Measurements from ENCODE around the gene HGD.
"Not testable (repeated sequence)": the region's sequence is repeated elsewhere in the genome, so short reads cannot be mapped to it uniquely, and the experiment has no call there.

HGD gene

DNA sequence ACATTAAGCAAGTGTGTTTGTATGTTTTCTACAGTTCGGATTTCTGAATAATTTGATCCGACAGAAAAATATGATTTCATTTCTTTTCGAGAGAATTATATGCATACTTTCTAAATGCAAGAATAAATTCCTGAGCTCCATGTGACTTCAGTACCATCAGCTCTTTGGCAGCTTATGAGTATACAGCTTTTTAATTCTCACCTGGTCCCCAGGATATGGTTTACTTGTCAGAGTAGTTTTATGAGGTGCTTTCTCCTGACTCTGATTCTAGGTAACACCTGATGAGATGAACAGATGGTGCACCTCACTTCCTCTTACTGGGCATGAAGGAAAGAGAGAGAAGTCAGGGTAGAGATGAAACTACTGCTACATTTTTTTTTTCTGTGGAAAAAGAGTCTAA is 3.1 kb downstream of the HGD start:
- no peak for DNase-seq

DNA sequence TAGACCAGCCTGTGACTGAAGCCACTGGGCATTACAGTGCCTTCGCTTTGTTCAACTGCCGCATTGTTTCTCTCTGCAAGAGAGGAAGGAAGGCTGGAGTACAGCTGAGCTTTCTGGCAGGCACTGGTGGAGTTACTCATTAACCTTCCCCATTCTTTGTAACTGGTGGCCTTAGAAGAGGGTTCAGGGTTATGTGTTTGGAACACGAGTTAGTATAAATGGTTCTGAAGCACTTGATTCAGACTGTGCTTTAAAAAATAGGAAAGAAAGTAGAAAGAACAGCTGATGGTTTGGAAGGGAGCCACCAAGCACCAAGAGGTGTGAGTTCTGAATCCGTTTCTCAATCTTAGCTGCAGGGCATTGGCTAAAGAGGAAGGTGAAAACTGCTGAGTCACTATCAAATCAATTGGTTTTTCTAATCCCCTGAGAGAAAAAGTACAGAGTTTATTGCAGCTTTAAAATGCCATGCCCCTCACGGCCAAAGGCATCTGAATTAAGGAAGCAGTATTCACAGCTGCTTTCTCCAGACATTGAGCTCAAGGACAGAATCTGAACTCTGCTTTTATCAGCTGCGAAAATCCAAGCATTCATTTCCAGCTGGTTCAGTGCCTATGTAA is 3.6 kb downstream of the HGD start:
- no peak for DNase-seq

DNA sequence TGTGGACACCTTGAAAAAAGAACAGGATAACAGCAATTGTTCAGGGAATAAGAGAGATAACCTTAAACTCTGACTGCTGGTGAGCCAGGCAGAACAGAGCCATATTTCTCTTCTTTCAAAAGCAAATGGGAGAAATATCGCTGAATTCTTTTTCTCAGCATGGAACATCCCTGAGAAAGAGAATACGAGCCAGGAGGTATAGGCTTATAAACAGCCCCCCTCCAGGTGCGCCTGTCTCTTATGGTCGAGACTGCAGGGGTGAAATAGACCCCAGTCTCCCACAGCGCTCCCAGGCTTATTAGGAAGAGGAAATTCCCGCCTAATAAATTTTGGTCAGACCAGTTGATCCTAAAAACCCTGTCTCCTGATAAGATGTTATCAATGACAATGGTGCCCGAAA is 4.8 kb downstream of the HGD start:
- DNase-seq, result not testable (repeated sequence)

DNA sequence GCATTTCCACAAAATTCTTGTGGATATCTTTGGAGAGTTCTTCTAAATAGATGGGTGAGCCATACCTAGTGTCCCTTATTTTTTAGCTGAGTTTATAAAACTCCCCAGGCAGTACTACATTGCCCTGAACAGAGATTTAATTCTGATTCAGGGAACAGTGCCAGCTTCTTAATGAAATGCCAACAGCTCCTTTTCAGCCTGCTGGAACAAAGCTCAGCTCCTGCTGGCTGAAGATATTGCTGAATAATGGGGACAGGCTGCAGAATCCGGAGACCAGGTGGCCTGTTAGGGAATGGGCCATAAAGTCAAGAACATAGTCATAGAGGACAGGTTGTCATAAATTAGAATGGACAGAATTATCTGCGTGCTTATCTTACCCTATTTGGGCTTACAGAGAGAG is 8.9 kb downstream of the HGD start:
- no peak for DNase-seq

DNA sequence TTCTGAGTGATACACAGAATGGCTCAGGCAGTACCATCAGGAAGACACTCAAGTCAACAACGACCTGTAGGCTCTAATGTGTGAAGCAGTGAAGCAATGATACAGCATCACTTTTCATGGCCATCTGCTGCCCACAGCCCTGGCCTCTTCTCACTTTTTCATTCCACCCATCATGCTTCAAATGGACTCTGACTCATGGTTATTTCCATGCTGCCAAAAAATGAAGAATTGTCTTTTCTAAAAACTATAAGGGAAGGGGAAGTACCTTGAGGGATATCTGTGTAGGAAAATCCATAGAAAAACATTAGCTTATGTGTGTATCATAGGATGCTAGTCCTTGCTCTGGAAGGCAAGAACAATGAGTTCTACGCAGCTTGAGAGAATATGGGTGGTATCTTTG is 11.5 kb downstream of the HGD start:
- no peak for DNase-seq

DNA sequence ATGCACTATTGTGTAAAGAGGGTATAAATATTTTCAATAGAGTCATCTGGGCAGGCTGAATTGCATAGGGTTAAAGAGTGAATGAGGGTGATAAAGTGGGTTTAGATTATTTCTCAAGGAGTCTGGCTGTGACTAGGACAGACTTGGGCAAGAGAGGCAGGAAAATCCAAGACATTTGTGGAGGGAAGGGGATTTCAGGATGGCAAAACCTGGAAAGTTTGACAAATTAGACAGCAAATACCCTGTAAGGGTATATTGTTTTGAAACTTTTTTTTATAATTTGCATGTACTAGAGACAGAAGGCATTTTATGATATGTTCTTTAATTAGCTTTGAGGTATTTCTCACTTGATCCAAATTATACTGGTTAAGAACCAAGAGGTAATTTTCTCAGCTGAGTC is 17.1 kb downstream of the HGD start:
- no peak for DNase-seq

DNA sequence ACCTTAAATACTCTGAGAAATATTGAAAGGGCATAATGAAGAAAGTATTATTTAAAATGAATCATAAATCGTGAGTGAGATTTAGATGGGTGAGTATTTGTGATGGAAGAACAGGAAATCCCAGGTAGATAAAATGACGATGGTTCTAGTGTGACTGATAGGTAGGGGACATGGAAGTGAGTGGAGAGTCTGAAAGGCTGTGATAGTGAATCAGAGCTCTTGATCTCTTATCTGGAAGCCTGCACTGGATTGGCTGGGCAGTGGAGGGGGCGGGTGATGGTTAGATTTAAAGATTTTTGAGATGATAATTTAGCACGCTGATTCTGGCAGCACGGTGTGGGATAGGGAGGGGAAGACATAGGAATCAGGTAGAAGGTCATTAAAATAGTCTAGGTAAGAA is 20.1 kb downstream of the HGD start:
- no peak for DNase-seq

DNA sequence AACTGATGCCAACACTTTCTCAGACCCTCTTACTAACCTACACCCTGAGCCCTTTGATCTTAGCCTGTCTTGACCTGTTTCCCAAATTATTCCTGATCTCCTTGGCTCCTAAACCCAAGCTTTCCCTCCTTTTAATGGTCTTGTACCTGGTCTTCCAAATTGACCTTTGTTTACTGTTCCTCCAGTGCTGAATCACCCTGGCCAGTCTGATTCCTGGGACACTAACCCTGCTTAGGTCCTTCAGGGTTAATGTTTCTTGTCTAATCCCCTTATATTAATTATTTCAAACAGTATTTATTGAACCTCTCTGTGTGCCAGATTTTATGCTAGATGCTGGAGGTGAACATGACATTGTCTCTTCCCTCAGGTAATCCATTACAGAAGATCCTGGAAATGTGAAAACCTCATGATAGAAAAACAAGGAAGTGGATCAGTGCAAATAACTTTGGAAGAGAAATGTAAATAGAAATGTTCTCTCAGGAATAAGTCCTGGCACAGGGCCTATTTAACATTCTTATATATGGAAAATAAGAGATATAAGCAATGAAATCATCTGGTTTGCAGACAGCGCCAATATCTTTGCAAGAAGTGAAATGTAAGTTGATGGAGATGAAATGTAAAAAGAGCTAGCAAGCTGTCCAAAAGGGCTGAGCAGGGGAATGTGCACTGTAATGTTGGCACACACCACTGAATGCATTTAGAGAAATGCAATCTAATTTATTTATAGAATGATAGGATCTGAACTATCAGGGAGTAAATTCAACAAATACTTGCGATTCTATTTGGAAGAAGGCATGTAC is 20.7 kb downstream of the HGD start:
- DNase-seq, result no peak

DNA sequence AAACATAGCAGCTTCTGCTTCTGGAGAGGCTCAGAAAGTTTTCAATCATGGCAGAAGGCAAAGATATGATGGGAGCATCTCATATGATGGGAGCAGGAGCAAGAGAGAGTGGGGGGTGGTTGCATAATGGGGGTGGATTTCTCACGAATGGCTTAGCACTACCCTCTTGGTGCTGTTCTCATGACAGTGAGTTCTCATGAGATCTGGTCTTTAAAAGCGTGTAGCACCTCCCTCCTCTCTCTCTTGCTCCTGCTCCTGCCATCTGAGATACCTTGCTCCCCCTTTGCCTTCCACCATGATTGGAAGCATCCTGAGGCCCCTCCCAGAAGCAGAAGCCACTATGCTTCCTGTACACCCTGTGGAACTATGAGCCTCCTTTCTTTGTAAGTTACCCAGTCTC is 22.2 kb downstream of the HGD start:
- no peak for DNase-seq

DNA sequence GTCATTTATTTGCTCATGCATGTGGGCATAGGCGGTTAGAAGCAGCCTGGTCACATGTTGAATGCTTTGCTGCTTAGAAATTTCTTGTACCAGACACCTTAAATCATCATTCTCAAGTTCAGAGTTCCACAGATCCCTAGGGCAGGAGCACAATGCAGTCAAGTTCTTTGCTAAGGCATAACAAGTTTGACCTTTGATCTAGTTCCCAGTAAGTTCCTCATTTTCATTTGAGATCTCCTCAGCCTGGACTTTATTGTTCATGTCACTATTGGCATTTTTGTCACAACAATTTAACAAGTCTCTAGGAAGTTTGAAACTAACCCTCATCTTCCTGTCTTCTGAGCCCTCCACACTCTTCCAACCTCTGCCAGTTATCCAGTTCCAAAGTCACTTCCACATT is 22.8 kb downstream of the HGD start:
- DNase-seq, result no peak

DNA sequence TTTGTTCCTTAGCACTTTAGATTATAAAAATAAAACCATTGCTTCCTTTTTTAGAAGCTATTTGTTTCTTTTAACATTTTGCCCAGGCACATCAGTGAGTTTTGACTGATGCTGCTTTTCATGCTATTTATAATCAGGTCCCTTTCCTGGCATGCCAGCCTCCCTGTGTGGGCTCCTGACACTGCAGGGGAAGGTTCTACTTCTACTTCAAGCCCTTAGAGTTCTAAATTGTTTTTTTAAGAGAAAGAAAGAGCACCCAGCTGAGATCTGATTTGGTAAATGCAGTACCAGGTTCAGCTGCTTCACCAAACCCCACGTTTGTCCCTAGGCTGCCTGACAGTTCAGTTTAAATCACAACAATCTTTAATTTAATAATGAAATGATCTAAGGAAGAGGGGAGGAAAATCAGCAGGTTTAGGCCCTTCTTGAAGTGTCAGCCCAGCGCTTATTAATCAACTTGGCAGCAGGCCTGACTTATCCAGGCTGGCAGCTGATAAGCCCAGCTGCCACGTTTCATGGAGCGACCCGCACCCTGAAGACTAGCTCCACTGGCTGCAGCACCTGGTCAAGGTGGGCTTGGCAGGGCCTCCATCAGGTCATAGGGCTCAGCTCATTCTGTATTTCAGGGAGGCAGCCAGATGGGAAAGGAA is 29.0 kb downstream of the HGD start:
- DNase-seq, result no peak

DNA sequence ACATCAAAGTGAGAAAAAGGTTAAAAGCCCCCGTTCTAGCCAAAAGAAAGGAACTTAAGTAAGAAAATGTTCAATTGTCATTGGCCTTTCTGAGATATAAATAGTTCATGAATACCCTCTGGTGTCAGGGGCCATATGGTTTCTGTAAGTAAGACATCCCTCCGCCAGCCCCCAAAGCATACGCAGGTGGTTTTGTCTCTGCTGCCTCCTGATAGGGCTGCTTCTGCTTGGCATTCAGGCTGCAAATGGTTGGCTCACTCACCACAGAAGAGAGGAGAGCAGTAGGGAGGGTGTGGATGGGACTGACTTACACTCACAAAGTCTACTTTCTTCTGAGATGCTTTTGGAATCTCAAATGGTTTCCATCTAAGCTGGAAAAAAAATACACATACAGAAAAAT is 29.8 kb downstream of the HGD start:
- no peak for DNase-seq

DNA sequence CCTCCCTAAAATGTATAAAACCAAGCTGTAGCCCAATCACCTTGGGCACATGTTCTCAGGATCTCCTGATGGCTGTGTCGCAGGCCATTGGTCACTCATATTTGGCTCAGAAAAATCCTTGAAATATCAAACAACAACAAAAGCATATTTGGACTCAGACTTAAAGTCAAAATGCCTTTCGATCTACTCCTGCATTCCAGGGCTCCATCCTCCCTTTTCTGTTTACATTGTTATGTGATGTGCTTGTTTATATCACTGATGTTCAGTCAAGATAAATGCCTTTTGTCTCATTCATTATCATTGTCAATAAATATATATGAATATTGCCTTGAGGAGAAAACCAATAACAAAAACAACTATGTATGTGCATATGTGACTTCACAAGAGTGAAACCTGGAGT is 31.7 kb downstream of the HGD start:
- DNase-seq, result no peak

DNA sequence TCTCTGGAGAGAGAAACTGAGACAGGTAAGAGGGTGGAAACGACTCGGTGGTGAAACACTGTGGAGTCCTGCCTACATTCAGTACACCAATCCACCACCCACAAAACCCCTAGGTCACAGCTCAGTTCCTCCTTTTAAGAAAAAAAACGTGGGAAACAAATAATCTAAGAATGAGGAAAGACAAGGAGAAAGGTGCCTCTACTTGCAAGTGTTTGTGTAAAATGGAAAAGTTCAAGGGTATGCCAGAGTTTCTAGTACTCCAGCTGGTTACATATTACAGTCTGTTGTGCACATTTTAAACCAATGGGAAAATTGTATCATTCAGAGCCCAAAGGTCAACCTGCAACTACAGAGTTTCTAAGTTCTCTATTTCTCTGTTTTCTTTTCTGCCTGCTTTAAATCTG is 32.2 kb downstream of the HGD start:
- DNase-seq, result no peak

DNA sequence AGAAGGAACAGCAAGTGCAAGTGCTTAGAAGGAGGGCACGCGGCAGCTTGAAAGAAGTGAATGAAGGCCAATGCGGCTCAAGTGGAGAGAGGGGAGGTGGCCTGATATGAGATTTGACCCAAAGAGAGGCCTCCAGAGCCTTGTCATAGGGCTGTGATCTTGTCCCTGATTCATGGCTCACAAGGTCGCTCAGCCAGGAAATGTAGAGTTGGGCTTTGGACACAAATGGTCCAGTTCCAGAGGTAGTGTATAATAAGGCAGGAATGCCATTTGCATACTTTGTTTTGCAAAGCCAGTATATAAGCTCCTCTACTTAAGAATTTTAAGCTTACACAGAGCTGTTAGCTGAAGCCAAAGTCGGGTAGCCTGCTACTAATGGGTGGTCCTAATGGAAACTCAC is 33.7 kb downstream of the HGD start:
- no peak for DNase-seq

DNA sequence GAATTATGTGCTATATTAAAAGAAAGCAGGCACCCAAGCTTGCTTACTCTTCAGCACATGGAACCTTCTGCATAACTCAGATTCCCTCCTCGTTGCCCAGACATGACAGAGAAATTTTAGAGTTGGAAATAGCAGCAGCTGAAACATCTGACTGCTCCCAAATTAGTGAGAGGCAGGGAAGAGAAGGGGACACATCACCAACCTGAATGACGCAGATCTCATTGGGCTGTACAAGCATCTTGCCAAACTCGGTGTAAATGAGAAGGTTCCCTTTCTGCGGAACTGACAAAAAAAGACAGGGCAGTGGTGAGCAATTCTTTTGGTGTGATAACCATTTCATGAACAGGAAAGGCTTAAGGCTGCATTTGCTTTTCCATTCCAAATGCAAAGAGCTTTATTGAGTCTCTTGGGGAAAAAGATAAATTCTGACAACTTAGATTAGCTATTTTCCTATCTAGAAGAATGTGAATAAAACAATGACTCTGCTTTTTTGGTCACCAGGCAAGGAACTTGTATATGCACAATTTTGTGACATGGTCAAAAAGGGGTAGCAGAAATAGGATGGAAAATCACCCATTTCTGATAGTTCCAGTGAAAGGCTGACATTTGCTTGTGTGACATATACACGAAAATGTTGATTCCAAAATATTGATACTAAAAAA is 35.1 kb downstream of the HGD start:
- no peak for DNase-seq

DNA sequence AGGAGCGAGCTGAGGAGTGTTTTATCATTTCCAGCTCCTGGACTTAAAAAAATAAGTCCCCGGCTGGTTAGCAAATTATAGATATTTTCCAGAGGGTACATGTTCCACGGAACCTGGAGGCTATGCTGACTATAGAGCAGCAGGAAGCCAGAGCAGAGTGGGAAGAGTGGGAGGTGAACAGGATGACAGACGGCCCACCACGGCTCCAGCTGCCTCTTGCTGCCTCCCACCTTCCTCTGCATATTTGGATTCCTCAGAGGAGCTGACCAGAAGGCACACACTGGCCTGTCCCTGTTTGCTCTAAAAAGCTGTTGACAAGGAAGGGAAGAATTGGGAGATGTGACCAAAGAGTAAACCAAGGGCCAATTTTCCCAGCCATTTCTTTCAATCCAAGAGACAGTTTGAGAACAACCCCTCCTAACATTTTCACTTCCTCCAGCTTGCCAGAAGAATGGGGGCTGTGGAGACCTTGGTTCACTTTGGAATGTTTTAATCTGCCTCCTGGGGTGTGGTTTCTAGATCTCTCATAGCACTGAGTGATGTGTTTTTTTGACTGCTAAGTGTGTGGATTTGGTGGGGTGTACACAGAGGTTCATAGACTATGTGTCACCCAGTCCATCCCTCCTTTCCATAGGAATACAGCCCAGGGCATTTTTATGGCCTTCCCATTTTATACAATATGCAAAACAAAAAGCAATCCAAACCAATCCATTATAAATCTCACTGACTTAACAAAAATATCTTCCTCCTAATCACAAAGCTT is 36.8 kb downstream of the HGD start:
- DNase-seq, result no peak

DNA sequence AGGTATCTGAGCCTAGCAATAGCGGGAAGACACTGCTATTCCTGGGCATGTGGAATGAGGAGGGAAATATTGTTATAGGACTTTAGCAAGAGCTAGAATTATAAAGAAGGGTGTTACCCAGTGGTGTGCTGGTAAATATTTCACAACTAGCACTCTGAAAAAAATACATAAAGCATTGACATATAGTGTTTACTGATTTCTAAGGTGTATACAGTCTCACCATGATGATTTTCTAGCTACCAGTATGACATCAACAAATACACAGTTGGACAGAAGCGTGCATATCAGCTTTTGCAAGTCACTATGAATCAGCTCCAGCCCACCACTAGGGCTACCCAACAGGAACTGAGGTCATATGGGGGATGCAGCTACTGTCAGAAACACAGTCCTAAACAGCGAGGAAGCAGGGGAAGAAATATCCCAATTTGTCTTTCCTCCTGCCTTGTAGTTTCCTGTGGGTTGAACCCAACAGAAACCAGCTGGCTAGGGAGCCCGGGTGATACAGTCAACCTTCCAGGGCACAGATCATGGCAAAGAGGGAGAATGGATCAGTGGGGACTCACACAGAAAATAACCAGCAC is 39.6 kb downstream of the HGD start:
- no peak for DNase-seq

DNA sequence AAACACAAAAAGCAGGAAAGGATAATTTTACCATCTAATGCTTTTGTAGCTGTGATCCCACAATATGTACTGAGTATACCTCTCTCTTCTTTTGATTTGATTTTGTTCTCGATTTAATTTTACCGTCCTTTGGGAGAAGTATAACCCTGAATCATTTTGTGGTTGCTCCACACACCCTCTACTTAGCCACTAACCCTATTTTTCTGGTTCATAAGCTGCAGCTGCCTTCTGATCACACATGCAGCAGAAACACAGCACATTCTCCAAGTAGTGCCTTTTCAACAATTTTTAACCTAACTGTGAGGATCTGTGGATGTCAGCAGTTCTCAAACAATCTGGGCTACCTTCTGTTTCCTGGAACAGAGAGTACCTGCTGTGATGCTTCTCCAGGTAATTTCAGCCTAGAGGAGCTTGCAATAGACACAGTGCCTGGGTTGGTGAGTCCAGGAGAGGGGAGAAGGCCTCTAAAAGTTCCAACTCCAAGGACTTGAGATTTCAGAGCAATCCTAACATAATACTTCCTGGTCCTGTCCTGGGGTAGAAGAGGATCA is 40.3 kb downstream of the HGD start:
- DNase-seq, result no peak

DNA sequence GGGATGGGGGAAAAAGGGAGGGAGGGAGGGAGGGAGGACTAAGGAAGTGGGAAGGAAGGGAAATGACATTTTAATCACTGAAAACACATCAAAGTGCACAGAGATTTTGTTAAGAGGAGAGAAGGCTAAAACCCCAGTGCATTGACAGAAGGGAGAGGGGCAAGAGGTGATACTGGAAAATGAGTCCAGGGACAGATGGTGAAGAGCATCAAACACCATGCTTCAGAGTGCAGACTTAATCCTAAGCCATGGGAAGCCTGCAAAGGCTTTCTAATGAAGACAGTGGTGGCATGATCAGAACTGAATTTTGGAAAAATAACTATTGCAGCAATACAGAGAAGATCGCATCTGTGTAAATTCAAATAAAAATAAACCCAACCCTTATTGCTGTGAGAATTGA is 41.8 kb downstream of the HGD start:
- DNase-seq, result no peak

DNA sequence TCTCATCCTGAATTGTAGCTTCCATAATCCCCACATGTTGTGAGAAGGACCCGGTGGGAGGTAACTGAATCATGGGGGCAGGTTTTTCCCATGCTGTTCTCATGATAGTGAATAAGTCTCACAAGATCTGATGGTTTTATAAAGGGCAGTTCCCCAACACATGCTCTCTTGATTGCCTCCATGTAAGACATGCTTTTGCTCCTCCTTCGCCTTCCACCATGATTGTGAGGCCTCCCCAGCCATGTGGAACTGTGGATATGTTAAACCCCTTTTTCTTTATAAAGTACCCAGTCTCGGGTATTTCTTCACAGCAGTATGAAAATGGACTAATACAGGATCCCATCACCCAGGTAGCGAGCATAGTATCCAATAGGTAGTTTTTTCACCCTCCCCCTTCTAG is 43.2 kb downstream of the HGD start:
- not testable (repeated sequence) for DNase-seq

DNA sequence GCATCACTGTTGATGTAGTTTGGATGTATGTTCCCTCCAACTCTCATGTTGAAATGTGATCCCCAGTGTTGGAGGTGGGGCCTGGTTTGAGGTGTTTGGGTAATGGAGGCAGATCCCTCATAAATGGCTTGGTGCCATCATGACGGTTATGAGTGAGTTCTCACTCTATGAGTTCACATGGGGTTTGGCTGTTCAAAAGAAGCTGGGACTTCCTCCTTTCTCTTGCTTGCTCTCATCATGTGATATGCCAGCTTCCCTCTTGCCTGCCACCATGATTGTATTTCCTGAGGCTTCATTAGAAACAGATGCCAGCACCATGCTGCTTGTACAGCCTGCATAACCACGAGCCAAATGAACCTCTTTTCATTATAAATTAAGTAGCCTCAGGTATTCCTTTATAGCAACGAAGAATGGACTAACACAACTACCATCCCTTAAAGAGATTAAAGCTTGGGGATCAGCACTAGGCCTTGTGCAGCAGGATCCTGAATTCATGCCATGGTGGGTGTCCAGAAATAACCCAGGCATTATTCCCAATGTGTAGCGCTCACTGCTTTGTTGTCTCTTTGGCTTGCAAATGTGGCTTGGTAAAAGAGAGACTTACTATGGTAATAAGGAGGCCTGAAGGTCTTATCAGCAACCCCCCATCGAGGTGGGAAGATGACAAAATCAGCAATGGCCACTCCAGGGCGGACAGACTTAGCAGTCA is 44.0 kb downstream of the HGD start:
- DNase-seq, result no peak
